ENCODE results near the gene VNN1. TPM values are rescaled to one million over a fixed set of nuclear protein-coding genes. Genes with fewer than 3 reads are reported as not detected.

VNN1 gene
- total RNA-seq, 2 donors from 2014 or later: not detected

- no peak overlapping the region for H3K4me3 ChIP-seq (ENCODE audit: low read length)
- 89 to 100% methylated on average over 2 of the region's 3 CpGs for WGBS, 2 experiments (ENCODE audit: insufficient coverage in 1 of 2, insufficient read length in 1 of 2)
- no peaks in the 10 kb centered on the region for H3K9me3 ChIP-seq (ENCODE audit: control insufficient read depth, low read length)
- no peaks in the 10 kb centered on the region for H3K27me3 ChIP-seq (ENCODE audit: control insufficient read depth, insufficient read depth, low read length, poor library complexity, severe bottlenecking)
- Mint-ChIP-seq H3K4me3 (no peak overlapping the region), H3K4me1 (no peaks in the 10 kb centered on the region), H3K9me3 (no peaks in the 10 kb centered on the region), H3K27me3 (ENCODE audit: insufficient read depth) (no peaks in the 10 kb centered on the region), H3K27ac (no peak overlapping the region), H3K36me3 (ENCODE audit: low read depth) (no peaks in the 10 kb centered on the region)
- H3K36me3 ChIP-seq (ENCODE audit: control insufficient read depth, insufficient read depth, low read length): no peaks in the 10 kb centered on the region
- no peak for TF ChIP-seq CTCF (conservative IDR thresholded peaks at IDR 0.05)
- no peak for DNase-seq
- H3K4me1 ChIP-seq (ENCODE audit: control insufficient read depth, insufficient read depth, low read length): no peaks in the 10 kb centered on the region
- H3K9ac ChIP-seq (ENCODE audit: extremely low read depth, low read length, poor library complexity, severe bottlenecking): no peak overlapping the region
- no peak overlapping the region for H3K27ac ChIP-seq (ENCODE audit: low read depth, low read length)
Measured at GRCh38 chr6:132686531-132686930, 27.3 kb downstream of the VNN1 start.

DNA sequence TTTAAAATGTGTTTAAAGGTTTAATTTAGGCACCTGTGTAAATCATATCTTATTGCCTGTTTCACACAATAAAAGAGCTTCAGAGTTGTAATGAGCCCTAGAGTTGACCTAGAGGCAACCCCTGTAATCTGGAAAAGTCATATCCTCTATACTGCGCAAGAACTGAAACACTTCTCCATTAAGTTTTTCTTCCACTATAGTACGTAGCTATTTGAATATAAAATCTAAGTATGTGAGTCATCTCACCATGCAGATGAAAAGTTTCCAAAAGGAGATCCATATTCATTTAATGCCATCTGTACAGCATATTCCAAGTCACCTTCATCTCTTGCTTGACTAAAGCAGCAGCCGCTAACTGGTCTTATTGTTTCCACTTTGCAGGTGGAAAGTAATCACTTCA, 28.8 kb downstream of the VNN1 start:
- 97% methylated on average over 3 of the region's 3 CpGs; no CpG with 5 or more reads in 1 of the 2 experiments for WGBS, 2 experiments (ENCODE audit: insufficient coverage in 1 of 2, insufficient read length in 1 of 2)
- H3K27ac Mint-ChIP-seq: no peak overlapping the region

GRCh38 chr6:132684272-132684671, 29.6 kb downstream of the VNN1 start:
- H3K27ac Mint-ChIP-seq: no peak overlapping the region
- no peak for TF ChIP-seq CTCF (conservative IDR thresholded peaks at IDR 0.05)
- DNase-seq: no peak

More for the DNA sequence above, 28.8 kb downstream of the VNN1 start:
- H3K9ac ChIP-seq (ENCODE audit: extremely low read depth, low read length, poor library complexity, severe bottlenecking): no peak overlapping the region
- Mint-ChIP-seq H3K4me1 (no peaks in the 10 kb centered on the region), H3K4me3 (no peak overlapping the region), H3K9me3 (no peaks in the 10 kb centered on the region), H3K36me3 (ENCODE audit: low read depth) (no peaks in the 10 kb centered on the region), H3K27me3 (ENCODE audit: insufficient read depth) (no peaks in the 10 kb centered on the region)
- H3K9me3 ChIP-seq (ENCODE audit: control insufficient read depth, low read length): no peaks in the 10 kb centered on the region
- no peaks in the 10 kb centered on the region for H3K36me3 ChIP-seq (ENCODE audit: control insufficient read depth, insufficient read depth, low read length)
- H3K4me1 ChIP-seq (ENCODE audit: control insufficient read depth, insufficient read depth, low read length): no peaks in the 10 kb centered on the region
- H3K27ac ChIP-seq (ENCODE audit: low read depth, low read length): no peak overlapping the region
- TF ChIP-seq CTCF (conservative IDR thresholded peaks at IDR 0.05): no peak
- H3K27me3 ChIP-seq (ENCODE audit: control insufficient read depth, insufficient read depth, low read length, poor library complexity, severe bottlenecking): no peaks in the 10 kb centered on the region
- no peak overlapping the region for H3K4me3 ChIP-seq (ENCODE audit: low read length)
- DNase-seq: no peak

More at GRCh38 chr6:132684272-132684671, 29.6 kb downstream of the VNN1 start:
- H3K27me3 Mint-ChIP-seq (ENCODE audit: insufficient read depth): no peaks in the 10 kb centered on the region
- no peaks in the 10 kb centered on the region for H3K27me3 ChIP-seq (ENCODE audit: control insufficient read depth, insufficient read depth, low read length, poor library complexity, severe bottlenecking)
- no peaks in the 10 kb centered on the region for H3K4me1 Mint-ChIP-seq
- H3K9ac ChIP-seq (ENCODE audit: extremely low read depth, low read length, poor library complexity, severe bottlenecking): no peak overlapping the region
- H3K9me3 Mint-ChIP-seq: no peaks in the 10 kb centered on the region
- WGBS, 2 experiments (ENCODE audit: insufficient coverage in 1 of 2, insufficient read length in 1 of 2): 87 to 94% methylated on average over 4 of the region's 6 CpGs
- no peaks in the 10 kb centered on the region for H3K9me3 ChIP-seq (ENCODE audit: control insufficient read depth, low read length)
- no peaks in the 10 kb centered on the region for H3K36me3 Mint-ChIP-seq (ENCODE audit: low read depth)
- no peak overlapping the region for H3K27ac ChIP-seq (ENCODE audit: low read depth, low read length)
- H3K4me1 ChIP-seq (ENCODE audit: control insufficient read depth, insufficient read depth, low read length): no peaks in the 10 kb centered on the region
- H3K4me3 Mint-ChIP-seq: no peak overlapping the region
- no peaks in the 10 kb centered on the region for H3K36me3 ChIP-seq (ENCODE audit: control insufficient read depth, insufficient read depth, low read length)
- no peak overlapping the region for H3K4me3 ChIP-seq (ENCODE audit: low read length)

Data from endodermal cell (in vitro differentiated cells).